Measurements from ENCODE around the gene RBM19. TPM values are rescaled to one million over a fixed set of nuclear protein-coding genes. Genes with fewer than 3 reads are reported as not detected.

RBM19 gene
- total RNA-seq, 2 donors from 2014 or later = 15.3 to 15.6 TPM

DNA sequence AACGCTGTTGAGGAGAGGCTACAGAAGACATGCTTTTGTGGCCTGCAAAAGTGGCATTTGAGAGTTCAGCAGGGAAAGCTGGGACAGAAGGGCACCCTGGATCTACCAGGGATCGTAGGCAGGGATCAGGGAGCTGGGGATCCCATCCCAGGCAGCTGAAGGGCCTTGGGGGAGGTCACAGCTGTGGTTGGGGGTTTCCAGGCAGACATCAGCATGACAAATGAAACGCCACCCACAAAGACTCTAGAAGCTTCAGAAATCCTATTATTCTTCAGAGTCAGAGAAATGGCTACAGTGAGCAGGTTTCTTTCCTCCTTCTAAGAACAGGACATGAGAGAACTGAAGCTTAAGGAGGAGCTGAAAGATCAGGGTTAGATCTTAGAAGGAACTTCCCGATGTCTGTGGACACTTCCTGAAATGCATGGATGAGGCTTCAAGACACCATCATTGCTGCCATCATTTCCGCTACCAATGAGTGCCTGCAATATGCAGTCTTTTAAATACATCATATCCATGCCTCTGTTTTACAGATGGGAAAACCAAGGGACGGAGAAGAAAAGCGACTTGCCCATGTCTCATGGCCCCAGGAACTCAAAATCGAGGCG is 104.3 kb downstream of the RBM19 start:
- H3K36me3 ChIP-seq = peaks cover 17% of the 10 kb centered on the region
- H3K4me3 ChIP-seq = no peak overlapping the region
- H3K27me3 ChIP-seq = no peaks in the 10 kb centered on the region
- H3K27ac ChIP-seq = no peak overlapping the region
- H3K9me3 ChIP-seq = no peaks in the 10 kb centered on the region
- H3K4me1 ChIP-seq = no peaks in the 10 kb centered on the region
- DNase-seq (ENCODE audit: low spot score) = no peak
- TF ChIP-seq, protein P1, sequence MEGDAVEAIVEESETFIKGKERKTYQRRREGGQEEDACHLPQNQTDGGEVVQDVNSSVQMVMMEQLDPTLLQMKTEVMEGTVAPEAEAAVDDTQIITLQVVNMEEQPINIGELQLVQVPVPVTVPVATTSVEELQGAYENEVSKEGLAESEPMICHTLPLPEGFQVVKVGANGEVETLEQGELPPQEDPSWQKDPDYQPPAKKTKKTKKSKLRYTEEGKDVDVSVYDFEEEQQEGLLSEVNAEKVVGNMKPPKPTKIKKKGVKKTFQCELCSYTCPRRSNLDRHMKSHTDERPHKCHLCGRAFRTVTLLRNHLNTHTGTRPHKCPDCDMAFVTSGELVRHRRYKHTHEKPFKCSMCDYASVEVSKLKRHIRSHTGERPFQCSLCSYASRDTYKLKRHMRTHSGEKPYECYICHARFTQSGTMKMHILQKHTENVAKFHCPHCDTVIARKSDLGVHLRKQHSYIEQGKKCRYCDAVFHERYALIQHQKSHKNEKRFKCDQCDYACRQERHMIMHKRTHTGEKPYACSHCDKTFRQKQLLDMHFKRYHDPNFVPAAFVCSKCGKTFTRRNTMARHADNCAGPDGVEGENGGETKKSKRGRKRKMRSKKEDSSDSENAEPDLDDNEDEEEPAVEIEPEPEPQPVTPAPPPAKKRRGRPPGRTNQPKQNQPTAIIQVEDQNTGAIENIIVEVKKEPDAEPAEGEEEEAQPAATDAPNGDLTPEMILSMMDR (IDR thresholded peaks at IDR 0.05) = no peak

DNA sequence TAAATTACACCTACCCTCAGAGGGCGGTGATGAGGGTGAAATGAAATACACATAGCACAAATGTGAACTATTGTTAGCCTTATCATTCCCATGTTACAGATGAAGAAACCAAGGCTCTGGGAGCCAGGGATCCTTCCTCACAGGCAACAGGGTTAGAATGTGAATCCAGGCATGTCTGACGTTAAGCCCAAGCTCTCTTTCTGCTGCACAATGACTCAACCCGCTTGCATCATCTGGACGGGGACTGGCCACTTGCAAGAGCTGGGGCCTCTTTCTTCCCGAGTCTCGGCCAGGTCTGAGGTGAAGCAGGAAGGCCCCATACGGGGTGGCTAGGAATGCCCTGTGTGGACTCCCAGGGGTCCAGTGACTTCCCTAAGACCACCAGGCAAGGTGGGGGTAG is 105.2 kb downstream of the RBM19 start:
- no peaks in the 10 kb centered on the region for H3K27me3 ChIP-seq
- DNase-seq (ENCODE audit: low spot score) = no peak
- no peak overlapping the region for H3K27ac ChIP-seq
- H3K9me3 ChIP-seq = no peaks in the 10 kb centered on the region
- peaks cover 0 to 6% of the 10 kb centered on the region in 2 donors for H3K4me1 ChIP-seq
- TF ChIP-seq, protein P1 (IDR thresholded peaks at IDR 0.05) = no peak
- no peak overlapping the region for H3K4me3 ChIP-seq
- peaks cover 17% of the 10 kb centered on the region for H3K36me3 ChIP-seq

DNA sequence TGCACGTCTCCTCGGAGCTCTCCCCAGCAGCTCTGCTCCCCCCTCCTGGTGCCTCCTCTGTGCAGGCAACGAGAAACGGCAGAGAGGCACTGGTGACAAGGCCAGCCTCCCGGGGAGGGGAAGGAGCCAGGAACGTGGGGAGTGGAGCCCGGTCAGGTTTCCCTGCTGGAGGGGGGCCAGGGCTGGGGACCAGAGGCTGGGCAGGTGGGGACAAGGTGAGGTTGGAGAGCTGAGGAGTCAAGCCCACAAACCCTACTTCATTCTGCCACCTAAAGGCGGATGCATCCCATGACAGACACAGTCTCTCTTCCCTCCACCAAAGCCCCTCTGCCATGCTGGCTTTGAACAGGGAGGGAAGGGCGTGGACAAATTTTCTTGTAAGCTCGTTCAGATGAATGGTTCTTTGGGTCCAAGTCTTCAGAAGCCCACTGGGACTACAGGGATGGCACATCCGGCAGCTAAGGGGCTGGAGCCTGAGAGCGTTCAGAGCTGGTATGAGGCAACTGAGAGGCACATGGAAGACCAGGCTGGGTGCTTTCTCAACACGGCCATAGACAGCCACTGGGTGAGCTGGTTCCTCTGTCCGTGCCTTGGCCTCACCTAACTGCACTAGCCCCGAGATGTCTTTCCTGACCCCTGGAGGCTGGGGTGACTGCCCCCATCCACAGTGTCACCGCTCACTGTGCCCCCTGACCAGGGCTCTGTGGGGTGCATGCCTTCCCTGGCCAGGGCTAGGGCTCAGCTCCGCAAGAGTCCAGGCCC is 105.9 kb downstream of the RBM19 start:
- Histone ChIP-seq H3K4me1 (peaks cover 0 to 11% of the 10 kb centered on the region in 2 donors), H3K27ac (no peak overlapping the region), H3K27me3 (no peaks in the 10 kb centered on the region), H3K4me3 (no peak overlapping the region), H3K9me3 (no peaks in the 10 kb centered on the region), H3K36me3 (peaks cover 17% of the 10 kb centered on the region)
- TF ChIP-seq, protein P1 (IDR thresholded peaks at IDR 0.05) = no peak
- DNase-seq (ENCODE audit: low spot score) = no peak

DNA sequence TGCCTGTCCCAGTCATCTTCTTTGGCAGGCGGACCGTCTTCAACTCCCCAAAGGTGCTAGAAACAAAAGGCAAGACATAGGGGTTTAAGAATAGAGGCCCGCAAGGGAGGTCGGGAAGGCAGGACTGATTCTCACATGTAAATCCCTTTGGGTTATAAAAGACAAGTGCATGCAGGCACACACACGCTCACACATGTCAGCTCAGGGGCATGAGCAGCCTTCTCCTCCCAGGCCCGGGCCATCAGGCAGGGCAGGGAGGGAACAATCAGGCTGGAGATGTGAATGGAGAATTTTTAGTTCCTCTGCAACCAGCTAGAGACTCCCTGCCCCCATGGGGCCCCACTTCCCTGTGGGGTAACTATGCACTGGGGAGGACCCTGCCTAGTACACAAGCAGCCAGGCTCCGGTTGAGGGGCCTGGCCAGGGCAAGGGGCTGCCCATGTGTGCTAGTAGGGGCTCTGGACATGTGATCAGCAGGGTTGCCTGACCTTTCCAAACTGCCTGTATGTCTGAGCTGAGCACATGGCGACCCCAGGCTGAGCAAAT is 107.2 kb downstream of the RBM19 start:
- Histone ChIP-seq H3K9me3 (no peaks in the 10 kb centered on the region), H3K27ac (no peak overlapping the region), H3K27me3 (no peaks in the 10 kb centered on the region), H3K36me3 (peaks cover 17% of the 10 kb centered on the region), H3K4me1 (peaks cover 0 to 24% of the 10 kb centered on the region in 2 donors), H3K4me3 (no peak overlapping the region)
- DNase-seq (ENCODE audit: low spot score) = no peak
- TF ChIP-seq, protein P1 (IDR thresholded peaks at IDR 0.05) = no peak

DNA sequence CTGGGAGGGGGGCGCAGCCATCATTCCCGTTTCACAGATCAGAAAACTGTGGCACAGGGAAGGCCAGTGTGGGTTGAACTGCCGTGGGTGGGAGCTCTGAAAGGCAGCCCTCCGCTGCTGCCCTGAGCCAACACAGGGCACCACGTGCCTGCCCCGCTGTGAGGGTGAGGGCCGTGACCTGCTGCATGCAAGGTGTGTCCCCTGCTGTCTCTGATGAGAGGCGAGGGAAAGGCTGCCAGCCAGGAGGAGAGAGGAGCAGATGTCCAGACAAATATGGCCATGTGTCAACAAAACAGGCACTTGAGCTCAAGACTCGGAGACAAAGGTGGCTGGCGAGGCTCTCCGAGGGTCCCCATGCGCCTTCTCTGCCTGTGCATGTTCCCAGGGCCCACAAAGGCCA is 108.8 kb downstream of the RBM19 start:
- Histone ChIP-seq H3K9me3 (no peaks in the 10 kb centered on the region), H3K27me3 (no peaks in the 10 kb centered on the region), H3K27ac (no peak overlapping the region), H3K4me1 (peaks cover 0 to 32% of the 10 kb centered on the region in 2 donors), H3K36me3 (peaks cover 17% of the 10 kb centered on the region), H3K4me3 (no peak overlapping the region)
- no peak for DNase-seq (ENCODE audit: low spot score)
- TF ChIP-seq, protein P1 (IDR thresholded peaks at IDR 0.05) = no peak

Data from right atrium auricular region (tissue), 2 donors.